ENCODE data around the gene DCLK3.

- TF ChIP-seq CTCF (conservative IDR thresholded peaks at IDR 0.05 in 1 of 2, IDR thresholded peaks at IDR 0.05 in 1 of 2; ENCODE audit: low read depth in 1 of 2, low read length in 2 of 2) = no peak
- TF ChIP-seq EZH2 (IDR thresholded peaks at IDR 0.05; ENCODE audit: low read length, missing control alignments) = no peak
These were observed 31.8 kb upstream of the DCLK3 start for GRCh38 chr3:36796161-36796560.

Data from fibroblast of lung (primary cell).